ENCODE results near the gene IFT52.

The IFT52 gene

GRCh38 chr20:43655937-43656336 lies 65.2 kb downstream of the IFT52 start:
- no peak overlapping the region for H3K27ac ChIP-seq
- H3K9me3 ChIP-seq = no peaks in the 10 kb centered on the region
- H3K36me3 ChIP-seq = no peaks in the 10 kb centered on the region
- no peak for TF ChIP-seq CTCF (IDR thresholded peaks at IDR 0.05)
- H3K4me3 ChIP-seq (ENCODE audit: low read depth in 1 of 2, low read length in 1 of 2) = no peak overlapping the region
- H3K4me1 ChIP-seq (ENCODE audit: control insufficient read depth in 1 of 2, insufficient read depth in 1 of 2, low read depth in 1 of 2, low read length in 1 of 2) = peaks cover 11 to 13% of the 10 kb centered on the region in 2 experiments
- no peaks in the 10 kb centered on the region for H3K27me3 ChIP-seq

GRCh38 chr20:43658069-43658722 lies 67.5 kb downstream of the IFT52 start:
- no peaks in the 10 kb centered on the region for H3K36me3 ChIP-seq
- no peaks in the 10 kb centered on the region for H3K27me3 ChIP-seq
- H3K4me1 ChIP-seq (ENCODE audit: control insufficient read depth in 1 of 2, insufficient read depth in 1 of 2, low read depth in 1 of 2, low read length in 1 of 2) = peaks cover 11 to 13% of the 10 kb centered on the region in 2 experiments
- no peaks in the 10 kb centered on the region for H3K9me3 ChIP-seq
- no peak overlapping the region for H3K27ac ChIP-seq
- peak overlapping the region; percentile 71 to 75 for H3K4me3 ChIP-seq (ENCODE audit: low read depth in 1 of 2, low read length in 1 of 2)
- TF ChIP-seq CTCF (IDR thresholded peaks at IDR 0.05) = no peak

GRCh38 chr20:43658723-43659419 lies 68.1 kb downstream of the IFT52 start:
- Histone ChIP-seq H3K27me3 (no peaks in the 10 kb centered on the region), H3K36me3 (no peaks in the 10 kb centered on the region), H3K4me1 (ENCODE audit: control insufficient read depth in 1 of 2, insufficient read depth in 1 of 2, low read depth in 1 of 2, low read length in 1 of 2) (peaks cover 11 to 13% of the 10 kb centered on the region in 2 experiments), H3K27ac (no peak overlapping the region), H3K9me3 (no peaks in the 10 kb centered on the region), H3K4me3 (ENCODE audit: low read depth in 1 of 2, low read length in 1 of 2) (no peak overlapping the region)
- no peak for TF ChIP-seq CTCF (IDR thresholded peaks at IDR 0.05)

GRCh38 chr20:43662943-43663655 lies 72.4 kb downstream of the IFT52 start:
- no peak overlapping the region for H3K4me3 ChIP-seq (ENCODE audit: low read depth in 1 of 2, low read length in 1 of 2)
- H3K27ac ChIP-seq = no peak overlapping the region
- peaks cover 27% of the 10 kb centered on the region for H3K27me3 ChIP-seq
- H3K9me3 ChIP-seq = no peaks in the 10 kb centered on the region
- peaks cover 14 to 16% of the 10 kb centered on the region in 2 experiments for H3K4me1 ChIP-seq (ENCODE audit: control insufficient read depth in 1 of 2, insufficient read depth in 1 of 2, low read depth in 1 of 2, low read length in 1 of 2)
- no peaks in the 10 kb centered on the region for H3K36me3 ChIP-seq
- no peak for TF ChIP-seq CTCF (IDR thresholded peaks at IDR 0.05)

- Histone ChIP-seq H3K4me1 (ENCODE audit: control insufficient read depth in 1 of 2, insufficient read depth in 1 of 2, low read depth in 1 of 2, low read length in 1 of 2) (peaks cover 13 to 15% of the 10 kb centered on the region in 2 experiments), H3K4me3 (ENCODE audit: low read depth in 1 of 2, low read length in 1 of 2) (no peak overlapping the region), H3K9me3 (no peaks in the 10 kb centered on the region), H3K36me3 (no peaks in the 10 kb centered on the region), H3K27me3 (peaks cover 27% of the 10 kb centered on the region), H3K27ac (no peak overlapping the region)
- TF ChIP-seq CTCF (IDR thresholded peaks at IDR 0.05) = no peak
Observed at GRCh38 chr20:43665466-43666176, 74.9 kb downstream of the IFT52 start.
